Measurements from ENCODE around the gene PDE4B.
A peak's percentile ranks its signal among the peaks of the same experiment; 100 is the strongest.

The PDE4B gene

GRCh38 chr1:66350001-66350547 lies 557.4 kb downstream of the PDE4B start:
- DNase-seq: no peak

GRCh38 chr1:66351478-66351877 lies 558.8 kb downstream of the PDE4B start:
- no peak for DNase-seq

- no peak for DNase-seq
These were observed 559.2 kb downstream of the PDE4B start for GRCh38 chr1:66351913-66352312.

- DNase-seq: no peak
These were observed 560.1 kb downstream of the PDE4B start for GRCh38 chr1:66352792-66353191.

GRCh38 chr1:66353257-66353656 lies 560.6 kb downstream of the PDE4B start:
- no peak for DNase-seq

GRCh38 chr1:66354311-66355201 lies 561.9 kb downstream of the PDE4B start:
- no peak for DNase-seq

- DNase-seq: no peak
These were observed 563.1 kb downstream of the PDE4B start for GRCh38 chr1:66355756-66356155.

- no peak for DNase-seq
These were observed 563.9 kb downstream of the PDE4B start for GRCh38 chr1:66356605-66357004.

- DNase-seq: no peak
These were observed 564.3 kb downstream of the PDE4B start for GRCh38 chr1:66357021-66357420.

GRCh38 chr1:66357478-66358197 lies 564.9 kb downstream of the PDE4B start:
- no peak for DNase-seq

GRCh38 chr1:66359269-66359668 lies 566.6 kb downstream of the PDE4B start:
- no peak for DNase-seq

- DNase-seq: no peak
These were observed 567.1 kb downstream of the PDE4B start for GRCh38 chr1:66359815-66360214.

- DNase-seq: peak; percentile 79
These were observed 567.6 kb downstream of the PDE4B start for GRCh38 chr1:66360285-66360724.

GRCh38 chr1:66364578-66365391 lies 572.1 kb downstream of the PDE4B start:
- DNase-seq: no peak

- DNase-seq: no peak
These were observed 572.9 kb downstream of the PDE4B start for GRCh38 chr1:66365635-66366034.

GRCh38 chr1:66366634-66367033 lies 573.9 kb downstream of the PDE4B start:
- no peak for DNase-seq

GRCh38 chr1:66367369-66367768 lies 574.7 kb downstream of the PDE4B start:
- DNase-seq: no peak

- DNase-seq: no peak
These were observed 575.6 kb downstream of the PDE4B start for GRCh38 chr1:66368261-66368660.

- DNase-seq: no peak
These were observed 577.8 kb downstream of the PDE4B start for GRCh38 chr1:66370462-66370971.

GRCh38 chr1:66371233-66372005 lies 578.7 kb downstream of the PDE4B start:
- DNase-seq: no peak

GRCh38 chr1:66372522-66373101 lies 579.9 kb downstream of the PDE4B start:
- no peak for DNase-seq

All from NCI-H1694 (cell line).